ENCODE results near the gene PTPN5. TPM values are rescaled to one million over a fixed set of nuclear protein-coding genes. Genes with fewer than 3 reads are reported as not detected.

Gene PTPN5
- total RNA-seq, 1 experiment from 2014 or later, result not detected

DNA sequence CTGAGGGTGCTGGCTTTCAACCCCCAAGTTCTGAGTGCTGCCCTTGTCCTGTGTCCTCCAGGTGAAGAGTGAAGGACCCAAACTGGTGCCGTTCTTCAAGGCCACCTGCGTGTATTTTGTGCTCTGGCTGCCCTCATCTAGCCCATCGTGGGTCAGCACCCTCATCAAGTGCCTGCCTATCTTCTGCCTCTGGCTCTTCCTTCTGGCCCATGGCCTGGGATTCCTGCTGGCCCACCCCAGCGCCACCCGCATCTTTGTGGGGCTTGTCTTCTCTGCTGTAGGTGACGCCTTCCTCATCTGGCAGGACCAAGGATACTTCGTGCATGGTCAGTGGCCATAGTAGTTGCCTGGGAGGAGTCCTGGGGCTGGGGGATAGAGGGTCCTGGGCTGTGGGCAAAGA, 90.7 kb downstream of the PTPN5 start:
- Histone ChIP-seq H3K4me1 (ENCODE audit: control insufficient read depth, insufficient read depth, low read length) (no peaks in the 10 kb centered on the region; the same call in 1 of the 2 replicates), H3K9me3 (ENCODE audit: control insufficient read depth, insufficient read depth, low read depth, low read length) (no peaks in the 10 kb centered on the region), H3K27me3 (ENCODE audit: control insufficient read depth, insufficient read depth, low read length) (peaks cover 11% of the 10 kb centered on the region), H3K4me3 (ENCODE audit: low read depth in 2 of 2, low read length in 2 of 2) (no peak overlapping the region), H3K27ac (ENCODE audit: low read length) (no peak overlapping the region), H3K36me3 (ENCODE audit: control insufficient read depth, insufficient read depth, low read length) (no peaks in the 10 kb centered on the region)
- CTCF ChIA-PET, result no interaction called here
- intact Hi-C loops (cut with micrococcal nuclease; ENCODE audit: unreplicated experiment) (no loop called here), in situ Hi-C loops (cut with HindIII; ENCODE audit: low pct_unique_long_range_greater_than_20kb, low sequenced_read_pairs) (no loop called here)
- no peak for DNase-seq (ENCODE audit: low read depth, low spot score)
- TF ChIP-seq, protein P1, sequence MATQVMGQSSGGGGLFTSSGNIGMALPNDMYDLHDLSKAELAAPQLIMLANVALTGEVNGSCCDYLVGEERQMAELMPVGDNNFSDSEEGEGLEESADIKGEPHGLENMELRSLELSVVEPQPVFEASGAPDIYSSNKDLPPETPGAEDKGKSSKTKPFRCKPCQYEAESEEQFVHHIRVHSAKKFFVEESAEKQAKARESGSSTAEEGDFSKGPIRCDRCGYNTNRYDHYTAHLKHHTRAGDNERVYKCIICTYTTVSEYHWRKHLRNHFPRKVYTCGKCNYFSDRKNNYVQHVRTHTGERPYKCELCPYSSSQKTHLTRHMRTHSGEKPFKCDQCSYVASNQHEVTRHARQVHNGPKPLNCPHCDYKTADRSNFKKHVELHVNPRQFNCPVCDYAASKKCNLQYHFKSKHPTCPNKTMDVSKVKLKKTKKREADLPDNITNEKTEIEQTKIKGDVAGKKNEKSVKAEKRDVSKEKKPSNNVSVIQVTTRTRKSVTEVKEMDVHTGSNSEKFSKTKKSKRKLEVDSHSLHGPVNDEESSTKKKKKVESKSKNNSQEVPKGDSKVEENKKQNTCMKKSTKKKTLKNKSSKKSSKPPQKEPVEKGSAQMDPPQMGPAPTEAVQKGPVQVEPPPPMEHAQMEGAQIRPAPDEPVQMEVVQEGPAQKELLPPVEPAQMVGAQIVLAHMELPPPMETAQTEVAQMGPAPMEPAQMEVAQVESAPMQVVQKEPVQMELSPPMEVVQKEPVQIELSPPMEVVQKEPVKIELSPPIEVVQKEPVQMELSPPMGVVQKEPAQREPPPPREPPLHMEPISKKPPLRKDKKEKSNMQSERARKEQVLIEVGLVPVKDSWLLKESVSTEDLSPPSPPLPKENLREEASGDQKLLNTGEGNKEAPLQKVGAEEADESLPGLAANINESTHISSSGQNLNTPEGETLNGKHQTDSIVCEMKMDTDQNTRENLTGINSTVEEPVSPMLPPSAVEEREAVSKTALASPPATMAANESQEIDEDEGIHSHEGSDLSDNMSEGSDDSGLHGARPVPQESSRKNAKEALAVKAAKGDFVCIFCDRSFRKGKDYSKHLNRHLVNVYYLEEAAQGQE (IDR thresholded peaks at IDR 0.05; ENCODE audit: insufficient read depth in 1 of 2, low read depth in 2 of 2, low read length in 1 of 2), result no peak
- TF ChIP-seq SIN3A (IDR thresholded peaks at IDR 0.05; ENCODE audit: borderline replicate concordance, insufficient read depth, low read depth, low read length), result no peak
- TF ChIP-seq, protein P2, sequence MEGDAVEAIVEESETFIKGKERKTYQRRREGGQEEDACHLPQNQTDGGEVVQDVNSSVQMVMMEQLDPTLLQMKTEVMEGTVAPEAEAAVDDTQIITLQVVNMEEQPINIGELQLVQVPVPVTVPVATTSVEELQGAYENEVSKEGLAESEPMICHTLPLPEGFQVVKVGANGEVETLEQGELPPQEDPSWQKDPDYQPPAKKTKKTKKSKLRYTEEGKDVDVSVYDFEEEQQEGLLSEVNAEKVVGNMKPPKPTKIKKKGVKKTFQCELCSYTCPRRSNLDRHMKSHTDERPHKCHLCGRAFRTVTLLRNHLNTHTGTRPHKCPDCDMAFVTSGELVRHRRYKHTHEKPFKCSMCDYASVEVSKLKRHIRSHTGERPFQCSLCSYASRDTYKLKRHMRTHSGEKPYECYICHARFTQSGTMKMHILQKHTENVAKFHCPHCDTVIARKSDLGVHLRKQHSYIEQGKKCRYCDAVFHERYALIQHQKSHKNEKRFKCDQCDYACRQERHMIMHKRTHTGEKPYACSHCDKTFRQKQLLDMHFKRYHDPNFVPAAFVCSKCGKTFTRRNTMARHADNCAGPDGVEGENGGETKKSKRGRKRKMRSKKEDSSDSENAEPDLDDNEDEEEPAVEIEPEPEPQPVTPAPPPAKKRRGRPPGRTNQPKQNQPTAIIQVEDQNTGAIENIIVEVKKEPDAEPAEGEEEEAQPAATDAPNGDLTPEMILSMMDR (IDR thresholded peaks at IDR 0.05), result no peak
- no peak for TF ChIP-seq POLR2AphosphoS5 (IDR thresholded peaks at IDR 0.05; ENCODE audit: low read depth, low read length)
- no peak for TF ChIP-seq TCF7L2 (IDR thresholded peaks at IDR 0.05; ENCODE audit: low read depth, low read length)
- ATAC-seq, result no peak
- BruUV-seq (replicated peaks), result no TSS peak
- POLR2A ChIA-PET, result interaction anchor here (0.5 kb wide), 2 partner anchors 110 to 276 kb away, joined by 3 read pairs; no protein-coding TSS in a partner anchor

DNA sequence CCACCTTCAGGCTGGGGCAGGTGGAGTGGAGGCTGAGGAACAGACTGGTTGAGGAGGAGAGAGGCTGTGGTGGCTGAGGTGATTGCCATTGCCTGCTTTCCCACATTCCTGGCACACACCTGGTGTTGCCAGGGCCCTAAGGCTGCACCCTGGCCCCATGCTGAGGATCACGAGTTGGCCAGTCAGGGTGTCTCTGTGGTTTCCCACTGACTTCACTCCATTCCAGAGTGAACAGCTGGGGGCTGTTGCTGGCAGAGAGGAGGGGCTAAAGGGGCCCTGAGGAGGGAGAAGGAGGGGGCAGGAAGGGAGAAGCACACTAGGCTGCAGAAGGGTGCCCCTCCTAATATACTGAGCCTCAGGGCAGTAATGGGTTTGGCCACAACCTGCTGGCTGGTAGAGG, 91.2 kb downstream of the PTPN5 start:
- Histone ChIP-seq H3K9me3 (ENCODE audit: control insufficient read depth, insufficient read depth, low read depth, low read length) (no peaks in the 10 kb centered on the region), H3K4me1 (ENCODE audit: control insufficient read depth, insufficient read depth, low read length) (no peaks in the 10 kb centered on the region; the same call in 1 of the 2 replicates), H3K36me3 (ENCODE audit: control insufficient read depth, insufficient read depth, low read length) (no peaks in the 10 kb centered on the region), H3K27me3 (ENCODE audit: control insufficient read depth, insufficient read depth, low read length) (peaks cover 10% of the 10 kb centered on the region), H3K27ac (ENCODE audit: low read length) (no peak overlapping the region), H3K4me3 (ENCODE audit: low read depth in 2 of 2, low read length in 2 of 2) (no peak overlapping the region)
- DNase-seq (ENCODE audit: low read depth, low spot score) (no peak), ATAC-seq (no peak)
- TF ChIP-seq TCF7L2 (IDR thresholded peaks at IDR 0.05; ENCODE audit: low read depth, low read length) (no peak), SIN3A (IDR thresholded peaks at IDR 0.05; ENCODE audit: borderline replicate concordance, insufficient read depth, low read depth, low read length) (no peak)
- intact Hi-C loops (cut with micrococcal nuclease; ENCODE audit: unreplicated experiment) (no loop called here), in situ Hi-C loops (cut with HindIII; ENCODE audit: low pct_unique_long_range_greater_than_20kb, low sequenced_read_pairs) (no loop called here)
- CTCF ChIA-PET, result no interaction called here
- no TSS peak for BruUV-seq (replicated peaks)
- POLR2A ChIA-PET, result no interaction called here

DNA sequence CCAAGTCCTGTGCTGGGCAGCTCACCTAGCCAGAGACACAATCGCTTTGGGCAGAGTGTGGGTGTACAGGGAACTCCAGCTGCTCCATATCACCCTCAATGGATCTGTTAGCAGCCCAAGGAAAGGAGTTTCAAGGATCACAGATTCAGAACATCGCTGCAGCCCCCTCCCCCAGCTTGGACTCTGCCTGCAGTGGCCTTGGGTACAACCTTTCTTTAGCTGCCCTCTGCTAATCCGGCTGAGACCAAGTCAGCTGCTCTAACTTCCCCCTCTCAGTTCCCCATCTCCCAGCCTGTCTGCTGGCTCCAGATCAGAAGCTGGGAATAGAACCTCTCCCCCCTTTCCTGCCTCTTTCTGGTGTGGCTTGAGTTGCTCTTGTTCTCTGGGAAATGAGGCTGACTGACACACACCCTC, 91.7 kb downstream of the PTPN5 start:
- Histone ChIP-seq H3K36me3 (ENCODE audit: control insufficient read depth, insufficient read depth, low read length) (no peaks in the 10 kb centered on the region), H3K4me1 (ENCODE audit: control insufficient read depth, insufficient read depth, low read length) (no peaks in the 10 kb centered on the region; the same call in 1 of the 2 replicates), H3K9me3 (ENCODE audit: control insufficient read depth, insufficient read depth, low read depth, low read length) (no peaks in the 10 kb centered on the region), H3K4me3 (ENCODE audit: low read depth in 2 of 2, low read length in 2 of 2) (no peak overlapping the region), H3K27me3 (ENCODE audit: control insufficient read depth, insufficient read depth, low read length) (peaks cover 8% of the 10 kb centered on the region), H3K27ac (ENCODE audit: low read length) (no peak overlapping the region)
- ChIA-PET POLR2A (no interaction called here), CTCF (no interaction called here)
- ATAC-seq (no peak), DNase-seq (ENCODE audit: low read depth, low spot score) (no peak)
- in situ Hi-C loops (cut with HindIII; ENCODE audit: low pct_unique_long_range_greater_than_20kb, low sequenced_read_pairs), result no loop called here
- TF ChIP-seq, protein P1 (IDR thresholded peaks at IDR 0.05; ENCODE audit: insufficient read depth in 1 of 2, low read depth in 2 of 2, low read length in 1 of 2), result no peak
- no peak for TF ChIP-seq TCF7L2 (IDR thresholded peaks at IDR 0.05; ENCODE audit: low read depth, low read length)
- TF ChIP-seq, protein P2 (IDR thresholded peaks at IDR 0.05), result no peak
- no peak for TF ChIP-seq POLR2AphosphoS5 (IDR thresholded peaks at IDR 0.05; ENCODE audit: low read depth, low read length)
- no peak for TF ChIP-seq SIN3A (IDR thresholded peaks at IDR 0.05; ENCODE audit: borderline replicate concordance, insufficient read depth, low read depth, low read length)
- intact Hi-C loops (cut with micrococcal nuclease; ENCODE audit: unreplicated experiment), result no loop called here
- no TSS peak for BruUV-seq (replicated peaks)
